ENCODE measurements around the gene BRF1.
A peak's percentile ranks its signal among the peaks of the same experiment; 100 is the strongest.

DNA sequence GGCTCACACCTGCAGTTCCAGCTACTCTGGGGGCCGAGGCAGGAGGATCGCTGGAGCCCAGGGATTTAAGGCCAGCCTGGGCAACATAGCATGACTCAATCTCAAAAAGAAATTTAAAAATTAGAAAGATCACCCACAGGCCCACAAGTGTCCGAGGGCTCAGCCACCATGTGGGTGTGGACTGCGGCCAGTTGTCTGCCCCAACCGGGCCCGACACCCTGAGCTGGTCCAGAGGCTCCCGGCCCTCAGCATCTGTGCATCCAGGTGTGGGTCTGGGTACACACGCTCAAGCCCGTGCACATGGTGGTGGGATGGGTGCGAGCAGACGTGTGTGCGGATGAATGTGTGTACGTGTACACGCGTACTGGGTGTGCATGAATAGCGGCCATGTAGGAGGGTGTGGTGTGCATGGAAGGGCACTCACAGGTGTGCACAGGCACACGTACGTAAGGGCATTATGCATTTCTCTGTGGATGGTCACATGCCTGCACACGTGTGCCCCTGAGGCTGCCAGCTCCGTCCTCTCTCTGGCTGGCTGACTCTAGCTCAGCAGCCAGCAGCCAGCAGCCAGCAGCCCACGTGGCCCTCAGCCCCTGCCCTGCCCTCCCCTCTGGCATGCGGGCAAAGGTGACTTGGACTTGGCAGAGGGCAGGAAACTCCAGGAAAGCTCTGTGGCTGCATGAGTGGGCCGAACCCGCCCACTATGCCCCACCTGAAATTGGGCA lies 96.4 kb downstream of the BRF1 start:
- TF ChIP-seq, protein P1, sequence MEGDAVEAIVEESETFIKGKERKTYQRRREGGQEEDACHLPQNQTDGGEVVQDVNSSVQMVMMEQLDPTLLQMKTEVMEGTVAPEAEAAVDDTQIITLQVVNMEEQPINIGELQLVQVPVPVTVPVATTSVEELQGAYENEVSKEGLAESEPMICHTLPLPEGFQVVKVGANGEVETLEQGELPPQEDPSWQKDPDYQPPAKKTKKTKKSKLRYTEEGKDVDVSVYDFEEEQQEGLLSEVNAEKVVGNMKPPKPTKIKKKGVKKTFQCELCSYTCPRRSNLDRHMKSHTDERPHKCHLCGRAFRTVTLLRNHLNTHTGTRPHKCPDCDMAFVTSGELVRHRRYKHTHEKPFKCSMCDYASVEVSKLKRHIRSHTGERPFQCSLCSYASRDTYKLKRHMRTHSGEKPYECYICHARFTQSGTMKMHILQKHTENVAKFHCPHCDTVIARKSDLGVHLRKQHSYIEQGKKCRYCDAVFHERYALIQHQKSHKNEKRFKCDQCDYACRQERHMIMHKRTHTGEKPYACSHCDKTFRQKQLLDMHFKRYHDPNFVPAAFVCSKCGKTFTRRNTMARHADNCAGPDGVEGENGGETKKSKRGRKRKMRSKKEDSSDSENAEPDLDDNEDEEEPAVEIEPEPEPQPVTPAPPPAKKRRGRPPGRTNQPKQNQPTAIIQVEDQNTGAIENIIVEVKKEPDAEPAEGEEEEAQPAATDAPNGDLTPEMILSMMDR (IDR thresholded peaks at IDR 0.05): no peak
- TF ChIP-seq POLR2AphosphoS5 (IDR thresholded peaks at IDR 0.05) (peak; percentile 19), POLR2A (IDR thresholded peaks at IDR 0.05) (no peak), EP300 (IDR thresholded peaks at IDR 0.05) (no peak)
